Nephron progenitor cell (in vitro differentiated cells): ENCODE results near the gene ASAP2.

Experiments used
- DNase-seq: peaks from one replicate; pipeline ENCODE4 v3.0.0; 2021
- H3K27ac Mint-ChIP-seq: 2 replicates; pipeline ENCODE4 v1.8.0; 2021; ENCODE audit warnings: mild to moderate bottlenecking, moderate library complexity, mixed read lengths
- H3K27me3 Mint-ChIP-seq: 2 replicates; pipeline ENCODE4 v1.8.0; 2021; ENCODE audit warnings: mild to moderate bottlenecking, low read depth, mixed read lengths; ENCODE audit not compliant: poor library complexity
- H3K36me3 Mint-ChIP-seq: 2 replicates; pipeline ENCODE4 v1.8.0; 2021; ENCODE audit warnings: low read depth, mixed read lengths
- H3K4me1 Mint-ChIP-seq: 2 replicates; pipeline ENCODE4 v1.8.0; 2021; ENCODE audit warnings: mixed read lengths
- H3K4me3 Mint-ChIP-seq: 2 replicates; pipeline ENCODE4 v1.8.0; 2021; ENCODE audit warnings: mild to moderate bottlenecking, moderate library complexity, mixed read lengths
- H3K9me3 Mint-ChIP-seq: 2 replicates; pipeline ENCODE4 v1.8.0; 2021; ENCODE audit warnings: mild to moderate bottlenecking, moderate library complexity, mixed read lengths
- CTCF ChIP-seq: fragments of 200-600 bp; sonication (generic); IDR thresholded peaks from 2 replicates; pipeline ENCODE4 v1.5.0; 2021; ENCODE audit warnings: antibody characterized with exemption

The ASAP2 gene

GRCh38 chr2:9298583-9298982 lies 92.0 kb downstream of the ASAP2 start:
- Mint-ChIP-seq H3K4me3 (no peak overlapping the region), H3K9me3 (no peaks in the 10 kb centered on the region), H3K27me3 (peaks cover 10% of the 10 kb centered on the region), H3K27ac (peak overlapping the region; percentile 51), H3K36me3 (peaks cover 28% of the 10 kb centered on the region), H3K4me1 (peaks cover 40% of the 10 kb centered on the region)
- no peak for TF ChIP-seq CTCF
- no peak for DNase-seq

- Mint-ChIP-seq H3K27ac (peak overlapping the region; percentile 50), H3K9me3 (no peaks in the 10 kb centered on the region)
Observed at GRCh38 chr2:9299161-9300100, 92.8 kb downstream of the ASAP2 start.

GRCh38 chr2:9300214-9300613 lies 93.6 kb downstream of the ASAP2 start:
- Mint-ChIP-seq H3K27ac (peak overlapping the region; percentile 16), H3K27me3 (peaks cover 10% of the 10 kb centered on the region), H3K9me3 (no peaks in the 10 kb centered on the region), H3K4me1 (peaks cover 40% of the 10 kb centered on the region), H3K36me3 (peaks cover 28% of the 10 kb centered on the region), H3K4me3 (no peak overlapping the region)
- TF ChIP-seq CTCF = no peak
- DNase-seq = no peak

More at GRCh38 chr2:9299161-9300100, 92.8 kb downstream of the ASAP2 start:
- peaks cover 40% of the 10 kb centered on the region for H3K4me1 Mint-ChIP-seq
- H3K36me3 Mint-ChIP-seq = peaks cover 28% of the 10 kb centered on the region
- TF ChIP-seq CTCF = no peak
- H3K4me3 Mint-ChIP-seq = no peak overlapping the region
- no peak for DNase-seq
- H3K27me3 Mint-ChIP-seq = peaks cover 10% of the 10 kb centered on the region

GRCh38 chr2:9300829-9301453 lies 94.3 kb downstream of the ASAP2 start:
- peaks cover 10% of the 10 kb centered on the region for H3K27me3 Mint-ChIP-seq
- H3K27ac Mint-ChIP-seq = peak overlapping the region; percentile 22
- H3K4me1 Mint-ChIP-seq = peaks cover 40% of the 10 kb centered on the region
- peaks cover 28% of the 10 kb centered on the region for H3K36me3 Mint-ChIP-seq
- no peak overlapping the region for H3K4me3 Mint-ChIP-seq
- no peaks in the 10 kb centered on the region for H3K9me3 Mint-ChIP-seq
- no peak for DNase-seq
- no peak for TF ChIP-seq CTCF

GRCh38 chr2:9302755-9303154 lies 96.1 kb downstream of the ASAP2 start:
- Mint-ChIP-seq H3K27ac (no peak overlapping the region), H3K9me3 (no peaks in the 10 kb centered on the region), H3K4me3 (no peak overlapping the region), H3K4me1 (peaks cover 30% of the 10 kb centered on the region), H3K27me3 (peaks cover 3% of the 10 kb centered on the region), H3K36me3 (peaks cover 28% of the 10 kb centered on the region)
- TF ChIP-seq CTCF = no peak
- DNase-seq = no peak
